ENCODE results near the gene ZNRD2.

The ZNRD2 gene

GRCh38 chr11:65556470-65557279 is 13.6 kb upstream of the ZNRD2 start:
- POLR2A ChIA-PET: interaction anchor here (0.6 to 0.8 kb wide), 2 partner anchors 14 to 95 kb away, joined by 3 to 6 read pairs; partner anchors contain the start of gene ZNRD2
- CTCF ChIA-PET: interaction anchor here (0.9 to 3.1 kb wide), 7 partner anchors 9 to 48 kb away, joined by 3 to 14 read pairs (median 4); no protein-coding TSS in a partner anchor
- Histone ChIP-seq H3K4me3 (ENCODE audit: control insufficient read depth in 1 of 7, extremely low read depth in 1 of 7, insufficient read depth in 4 of 7, low read depth in 2 of 7, low read length in 6 of 7) (peak overlapping the region in 4 of 7 experiments; percentile 44 to 81 (median 70)), H3K27me3 (replicated peaks in 2 of 5; ENCODE audit: control insufficient read depth in 4 of 5, insufficient read depth in 5 of 5, low read length in 4 of 5) (no peaks in the 10 kb centered on the region), H3K36me3 (ENCODE audit: control insufficient read depth in 4 of 4, insufficient read depth in 4 of 4, low read length in 3 of 4) (peaks cover 0 to 3% (median 2%) of the 10 kb centered on the region in 4 experiments), H3K27ac (ENCODE audit: insufficient read depth in 1 of 2, low read depth in 1 of 2, low read length in 2 of 2, poor library complexity in 1 of 2, severe bottlenecking in 2 of 2) (peak overlapping the region in 1 of 2 experiments; percentile 66), H3K9me3 (ENCODE audit: control extremely low read depth in 1 of 5, control insufficient read depth in 4 of 5, insufficient read depth in 2 of 5, low read depth in 1 of 5, low read length in 4 of 5) (no peaks in the 10 kb centered on the region), H3K4me1 (ENCODE audit: control extremely low read depth in 1 of 4, control insufficient read depth in 4 of 4, insufficient read depth in 4 of 4, low read length in 3 of 4) (peaks cover 0 to 84% (median 77%) of the 10 kb centered on the region in 4 experiments)
- 78% methylated on average over 7 of the region's 12 CpGs for WGBS (ENCODE audit: insufficient coverage)
- DNase-seq: no peak

GRCh38 chr11:65557280-65558001 is 12.8 kb upstream of the ZNRD2 start:
- H3K9me3 ChIP-seq (ENCODE audit: control extremely low read depth in 1 of 5, control insufficient read depth in 4 of 5, insufficient read depth in 2 of 5, low read depth in 1 of 5, low read length in 4 of 5): no peaks in the 10 kb centered on the region
- CTCF ChIA-PET: interaction anchor here (0.9 to 3.1 kb wide), 7 partner anchors 8 to 47 kb away, joined by 3 to 14 read pairs (median 4); no protein-coding TSS in a partner anchor
- peak in 1 of 3 donors; percentile 24 for DNase-seq
- H3K4me3 ChIP-seq (ENCODE audit: control insufficient read depth in 1 of 7, extremely low read depth in 1 of 7, insufficient read depth in 4 of 7, low read depth in 2 of 7, low read length in 6 of 7): peak overlapping the region in 6 of 7 experiments; percentile 18 to 81 (median 56)
- H3K4me1 ChIP-seq (ENCODE audit: control extremely low read depth in 1 of 4, control insufficient read depth in 4 of 4, insufficient read depth in 4 of 4, low read length in 3 of 4): peaks cover 0 to 77% (median 70%) of the 10 kb centered on the region in 4 experiments
- WGBS (ENCODE audit: insufficient coverage): 2% methylated on average over 29 of the region's 47 CpGs
- peak overlapping the region in 1 of 2 experiments; percentile 76 for H3K27ac ChIP-seq (ENCODE audit: insufficient read depth in 1 of 2, low read depth in 1 of 2, low read length in 2 of 2, poor library complexity in 1 of 2, severe bottlenecking in 2 of 2)
- POLR2A ChIA-PET: interaction anchor here (0.8 kb wide), 1 partner anchor 13 kb away, joined by 3 read pairs; the partner anchor contains the start of gene ZNRD2
- peaks cover 0 to 2% (median 0%) of the 10 kb centered on the region in 4 experiments for H3K36me3 ChIP-seq (ENCODE audit: control insufficient read depth in 4 of 4, insufficient read depth in 4 of 4, low read length in 3 of 4)
- H3K27me3 ChIP-seq (replicated peaks in 2 of 5; ENCODE audit: control insufficient read depth in 4 of 5, insufficient read depth in 5 of 5, low read length in 4 of 5): no peaks in the 10 kb centered on the region

GRCh38 chr11:65558002-65558929 is 12.0 kb upstream of the ZNRD2 start, which contains the start of gene LTBP3:
LTBP3 (minus strand) TSS chr11:65558359; CDS start chr11:65557959, 400 bp downstream.
- no peaks in the 10 kb centered on the region for H3K9me3 ChIP-seq (ENCODE audit: control extremely low read depth in 1 of 5, control insufficient read depth in 4 of 5, insufficient read depth in 2 of 5, low read depth in 1 of 5, low read length in 4 of 5)
- peak within 1 kb of the TSS; percentile 54 to 76 for H3K27ac ChIP-seq (ENCODE audit: insufficient read depth in 1 of 2, low read depth in 1 of 2, low read length in 2 of 2, poor library complexity in 1 of 2, severe bottlenecking in 2 of 2)
- WGBS (ENCODE audit: insufficient coverage): 0% methylated on average over 56 of the region's 79 CpGs
- CTCF ChIA-PET: interaction anchor here (0.9 to 16.1 kb wide), 7 partner anchors 13 to 46 kb away, joined by 3 to 239 read pairs (median 6); no protein-coding TSS in a partner anchor
- peak within 1 kb of the TSS; percentile 51 to 81 (median 62) for H3K4me3 ChIP-seq (ENCODE audit: control insufficient read depth in 1 of 7, extremely low read depth in 1 of 7, insufficient read depth in 4 of 7, low read depth in 2 of 7, low read length in 6 of 7)
- DNase-seq: peak in 2 of 3 donors; percentile 45 to 50
- H3K27me3 ChIP-seq (replicated peaks in 2 of 5; ENCODE audit: control insufficient read depth in 4 of 5, insufficient read depth in 5 of 5, low read length in 4 of 5): no peaks in the 10 kb centered on the region
- POLR2A ChIA-PET: interaction anchor here (0.5 to 1.2 kb wide), 3 partner anchors 9 to 397 kb away, joined by 4 read pairs; partner anchors contain the start of gene ZNRD2
- no peaks in the 10 kb centered on the region for H3K36me3 ChIP-seq (ENCODE audit: control insufficient read depth in 4 of 4, insufficient read depth in 4 of 4, low read length in 3 of 4)
- H3K4me1 ChIP-seq (ENCODE audit: control extremely low read depth in 1 of 4, control insufficient read depth in 4 of 4, insufficient read depth in 4 of 4, low read length in 3 of 4): peaks cover 0 to 69% (median 62%) of the 10 kb centered on the region in 4 experiments

- Histone ChIP-seq H3K27me3 (replicated peaks in 2 of 5; ENCODE audit: control insufficient read depth in 4 of 5, insufficient read depth in 5 of 5, low read length in 4 of 5) (no peaks in the 10 kb centered on the region), H3K27ac (ENCODE audit: insufficient read depth in 1 of 2, low read depth in 1 of 2, low read length in 2 of 2, poor library complexity in 1 of 2, severe bottlenecking in 2 of 2) (peak overlapping the region; percentile 54 to 76), H3K4me1 (ENCODE audit: control extremely low read depth in 1 of 4, control insufficient read depth in 4 of 4, insufficient read depth in 4 of 4, low read length in 3 of 4) (peaks cover 0 to 61% (median 55%) of the 10 kb centered on the region in 4 experiments), H3K36me3 (ENCODE audit: control insufficient read depth in 4 of 4, insufficient read depth in 4 of 4, low read length in 3 of 4) (no peaks in the 10 kb centered on the region), H3K4me3 (ENCODE audit: control insufficient read depth in 1 of 7, extremely low read depth in 1 of 7, insufficient read depth in 4 of 7, low read depth in 2 of 7, low read length in 6 of 7) (peak overlapping the region in 6 of 7 experiments; percentile 16 to 81 (median 68)), H3K9me3 (ENCODE audit: control extremely low read depth in 1 of 5, control insufficient read depth in 4 of 5, insufficient read depth in 2 of 5, low read depth in 1 of 5, low read length in 4 of 5) (no peaks in the 10 kb centered on the region)
- 46% methylated on average over 16 of the region's 19 CpGs for WGBS (ENCODE audit: insufficient coverage)
- ChIA-PET POLR2A (interaction anchor here (0.5 to 1.2 kb wide), 5 partner anchors 8 to 397 kb away, joined by 3 to 4 read pairs (median 4); partner anchors contain the start of genes FAM89B, SCYL1 and ZNRD2), CTCF (interaction anchor here (0.9 to 16.1 kb wide), 5 partner anchors 14 to 44 kb away, joined by 3 to 239 read pairs (median 6); partner anchors contain the start of gene FAM89B)
- no peak for DNase-seq
These were observed 11.3 kb upstream of the ZNRD2 start for GRCh38 chr11:65558930-65559509.

- no peak overlapping the region for H3K4me3 ChIP-seq (ENCODE audit: control insufficient read depth in 1 of 7, extremely low read depth in 1 of 7, insufficient read depth in 4 of 7, low read depth in 2 of 7, low read length in 6 of 7)
- WGBS (ENCODE audit: insufficient coverage): 95% methylated on average over 4 of the region's 5 CpGs
- no peak overlapping the region for H3K27ac ChIP-seq (ENCODE audit: insufficient read depth in 1 of 2, low read depth in 1 of 2, low read length in 2 of 2, poor library complexity in 1 of 2, severe bottlenecking in 2 of 2)
- H3K27me3 ChIP-seq (replicated peaks in 2 of 5; ENCODE audit: control insufficient read depth in 4 of 5, insufficient read depth in 5 of 5, low read length in 4 of 5): no peaks in the 10 kb centered on the region
- no peak for DNase-seq
- no peaks in the 10 kb centered on the region for H3K9me3 ChIP-seq (ENCODE audit: control extremely low read depth in 1 of 5, control insufficient read depth in 4 of 5, insufficient read depth in 2 of 5, low read depth in 1 of 5, low read length in 4 of 5)
- no peaks in the 10 kb centered on the region for H3K36me3 ChIP-seq (ENCODE audit: control insufficient read depth in 4 of 4, insufficient read depth in 4 of 4, low read length in 3 of 4)
- ChIA-PET POLR2A (interaction anchor here (0.6 to 1.2 kb wide), 2 partner anchors 13 to 35 kb away, joined by 3 to 4 read pairs; partner anchors contain the start of genes FAM89B and SCYL1), CTCF (interaction anchor here (1.3 to 16.1 kb wide), 4 partner anchors 8 to 35 kb away, joined by 6 to 239 read pairs (median 16); partner anchors contain the start of gene FAM89B)
- H3K4me1 ChIP-seq (ENCODE audit: control extremely low read depth in 1 of 4, control insufficient read depth in 4 of 4, insufficient read depth in 4 of 4, low read length in 3 of 4): peaks cover 0 to 56% (median 49%) of the 10 kb centered on the region in 4 experiments
These were observed 10.7 kb upstream of the ZNRD2 start for GRCh38 chr11:65559535-65559934.
